SK-N-MC (cell line): Measurements from ENCODE around the gene C1GALT1C1L.

ENCODE experiments used
- EZH2 ChIP-seq: fragments of 200-600 bp; sonication (generic); IDR thresholded peaks from one replicate; pipeline ENCODE4 v1.6.1; 2017; ENCODE audit warnings: antibody characterized with exemption
- FOXP2 ChIP-seq: optimal IDR thresholded peaks from 2 replicates; pipeline ENCODE3; 2011; ENCODE audit warnings: mild to moderate bottlenecking, moderate library complexity; ENCODE audit not compliant: insufficient read depth; ENCODE audit errors: extremely low read length, control extremely low read depth
- POLR2AphosphoS5 ChIP-seq: IDR thresholded peaks from 2 replicates; pipeline ENCODE4 v1.6.1; 2012; ENCODE audit warnings: mild to moderate bottlenecking, low read depth, low read length, borderline replicate concordance

DNA sequence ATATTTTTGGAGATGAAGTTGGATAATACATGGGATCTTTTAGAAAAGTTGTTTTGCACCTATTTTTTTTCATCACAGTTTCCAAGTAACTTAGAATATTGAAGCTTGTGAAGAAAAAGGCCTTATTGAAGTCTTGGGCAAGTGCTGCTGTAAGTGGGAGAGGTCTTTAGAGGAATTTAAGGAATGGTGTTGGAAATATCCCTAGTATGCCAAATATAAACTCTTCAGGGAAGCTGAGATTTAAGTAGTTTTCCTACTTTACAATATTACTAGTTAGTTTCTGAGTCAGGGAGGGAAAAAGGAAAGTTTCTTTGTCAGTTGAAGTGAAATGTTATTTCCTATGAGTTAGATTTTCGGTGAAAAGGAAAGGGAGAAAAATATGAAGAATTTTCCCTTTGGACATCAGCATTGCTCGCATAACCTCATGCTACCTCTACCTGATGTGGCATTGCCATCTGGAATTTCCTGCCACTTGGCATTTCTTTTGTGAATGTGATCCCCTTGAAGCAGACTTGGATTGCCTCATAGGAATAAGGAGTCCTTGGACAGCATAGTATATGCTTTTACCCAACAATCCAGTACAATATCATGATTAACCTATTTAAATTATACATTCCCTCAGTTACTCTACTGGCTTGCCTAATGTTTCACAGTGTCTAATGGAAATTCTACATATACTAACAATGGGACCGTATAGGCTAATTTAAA is 27.1 kb downstream of the C1GALT1C1L start:
- TF ChIP-seq POLR2AphosphoS5 (no peak), EZH2 (no peak), FOXP2 (no peak)
